ENCODE measurements around the gene ORAI2. TPM values are rescaled to one million over a fixed set of nuclear protein-coding genes. Genes with fewer than 3 reads are reported as not detected.
"Not testable (repeated sequence)": the region's sequence is repeated elsewhere in the genome, so short reads cannot be mapped to it uniquely, and the experiment has no call there.

ORAI2 gene
- total RNA-seq, 2 donors from 2014 or later, result 37.8 to 42.2 TPM

- Mint-ChIP-seq H3K36me3 (ENCODE audit: insufficient read depth in 2 of 2) (no peaks in the 10 kb centered on the region), H3K27me3 (ENCODE audit: low read depth) (no peaks in the 10 kb centered on the region), H3K4me1 (ENCODE audit: low read depth) (peaks cover 13% of the 10 kb centered on the region), H3K27ac (no peak overlapping the region), H3K4me3 (no peak overlapping the region), H3K9me3 (no peaks in the 10 kb centered on the region)
- ATAC-seq (replicated peaks in 1 of 2) (no peak), DNase-seq (no peak)
Observed at GRCh38 chr7:102469351-102469971, 36.1 kb downstream of the ORAI2 start.

- H3K4me3 Mint-ChIP-seq, result no peak overlapping the region
- H3K9me3 Mint-ChIP-seq, result no peaks in the 10 kb centered on the region
- ATAC-seq (replicated peaks in 1 of 2) (no peak), DNase-seq (no peak)
- H3K27me3 Mint-ChIP-seq (ENCODE audit: low read depth), result no peaks in the 10 kb centered on the region
- peaks cover 13% of the 10 kb centered on the region for H3K4me1 Mint-ChIP-seq (ENCODE audit: low read depth)
- H3K36me3 Mint-ChIP-seq (ENCODE audit: insufficient read depth in 2 of 2), result no peaks in the 10 kb centered on the region
- no peak overlapping the region for H3K27ac Mint-ChIP-seq
Observed at GRCh38 chr7:102469972-102470825, 36.8 kb downstream of the ORAI2 start.

GRCh38 chr7:102471791-102472125, 38.4 kb downstream of the ORAI2 start:
- Mint-ChIP-seq H3K27me3 (ENCODE audit: low read depth) (no peaks in the 10 kb centered on the region), H3K36me3 (ENCODE audit: insufficient read depth in 2 of 2) (no peaks in the 10 kb centered on the region), H3K4me1 (ENCODE audit: low read depth) (peaks cover 2% of the 10 kb centered on the region), H3K9me3 (no peaks in the 10 kb centered on the region), H3K27ac (no peak overlapping the region), H3K4me3 (no peak overlapping the region)
- ATAC-seq (replicated peaks in 1 of 2) (no peak), DNase-seq (peak in 1 of 2 donors; percentile 0)

GRCh38 chr7:102472126-102473041, 39.0 kb downstream of the ORAI2 start:
- H3K36me3 Mint-ChIP-seq (ENCODE audit: insufficient read depth in 2 of 2), result no peaks in the 10 kb centered on the region
- no peaks in the 10 kb centered on the region for H3K4me1 Mint-ChIP-seq (ENCODE audit: low read depth)
- H3K27ac Mint-ChIP-seq, result no peak overlapping the region
- H3K27me3 Mint-ChIP-seq (ENCODE audit: low read depth), result no peaks in the 10 kb centered on the region
- DNase-seq, result no peak
- no peaks in the 10 kb centered on the region for H3K9me3 Mint-ChIP-seq
- no peak for ATAC-seq (replicated peaks in 1 of 2)
- no peak overlapping the region for H3K4me3 Mint-ChIP-seq

- Mint-ChIP-seq H3K9me3 (no peaks in the 10 kb centered on the region), H3K27me3 (ENCODE audit: low read depth) (no peaks in the 10 kb centered on the region), H3K36me3 (ENCODE audit: insufficient read depth in 2 of 2) (no peaks in the 10 kb centered on the region), H3K4me1 (ENCODE audit: low read depth) (no peaks in the 10 kb centered on the region), H3K27ac (no peak overlapping the region), H3K4me3 (no peak overlapping the region)
- DNase-seq (no peak), ATAC-seq (replicated peaks in 1 of 2) (no peak)
Observed at GRCh38 chr7:102473271-102473991, 40.1 kb downstream of the ORAI2 start.

GRCh38 chr7:102474116-102474515, 40.7 kb downstream of the ORAI2 start:
- H3K27me3 Mint-ChIP-seq (ENCODE audit: low read depth); H3K4me3 Mint-ChIP-seq; H3K36me3 Mint-ChIP-seq (ENCODE audit: insufficient read depth in 2 of 2); H3K4me1 Mint-ChIP-seq (ENCODE audit: low read depth); ATAC-seq (replicated peaks in 1 of 2); H3K9me3 Mint-ChIP-seq; DNase-seq; H3K27ac Mint-ChIP-seq: not testable (repeated sequence)

- not testable (repeated sequence) for DNase-seq; H3K9me3 Mint-ChIP-seq; ATAC-seq (replicated peaks in 1 of 2); H3K4me1 Mint-ChIP-seq (ENCODE audit: low read depth); H3K27me3 Mint-ChIP-seq (ENCODE audit: low read depth); H3K27ac Mint-ChIP-seq; H3K4me3 Mint-ChIP-seq; H3K36me3 Mint-ChIP-seq (ENCODE audit: insufficient read depth in 2 of 2)
Observed at GRCh38 chr7:102474736-102475435, 41.5 kb downstream of the ORAI2 start.

- Mint-ChIP-seq H3K4me3 (peak within 1 kb of the TSS; percentile 82 to 87), H3K27ac (peak within 1 kb of the TSS; percentile 60)
- H3K9me3 Mint-ChIP-seq; H3K36me3 Mint-ChIP-seq (ENCODE audit: insufficient read depth in 2 of 2); H3K27me3 Mint-ChIP-seq (ENCODE audit: low read depth); H3K4me1 Mint-ChIP-seq (ENCODE audit: low read depth): not testable (repeated sequence)
- DNase-seq, result peak; percentile 80 to 93
- peak; percentile 91 to 92 for ATAC-seq (replicated peaks in 1 of 2)
Observed at GRCh38 chr7:102478314-102479208, 45.2 kb downstream of the ORAI2 start, which contains the start of gene POLR2J. POLR2J (minus strand) TSS chr7:102478922; CDS start chr7:102478860, 62 bp downstream.

- H3K27me3 Mint-ChIP-seq (ENCODE audit: low read depth); H3K4me1 Mint-ChIP-seq (ENCODE audit: low read depth); H3K9me3 Mint-ChIP-seq; DNase-seq; H3K36me3 Mint-ChIP-seq (ENCODE audit: insufficient read depth in 2 of 2); H3K27ac Mint-ChIP-seq; H3K4me3 Mint-ChIP-seq: not testable (repeated sequence)
- peak; percentile 41 to 55 for ATAC-seq (replicated peaks in 1 of 2)
Observed at GRCh38 chr7:102479209-102479584, 45.8 kb downstream of the ORAI2 start.

GRCh38 chr7:102479982-102480637, 46.7 kb downstream of the ORAI2 start:
- H3K27ac Mint-ChIP-seq; H3K4me1 Mint-ChIP-seq (ENCODE audit: low read depth): not testable (repeated sequence)

GRCh38 chr7:102481962-102482361, 48.6 kb downstream of the ORAI2 start:
- not testable (repeated sequence) for DNase-seq; H3K4me1 Mint-ChIP-seq (ENCODE audit: low read depth); H3K27me3 Mint-ChIP-seq (ENCODE audit: low read depth); ATAC-seq (replicated peaks in 1 of 2); H3K27ac Mint-ChIP-seq; H3K9me3 Mint-ChIP-seq; H3K36me3 Mint-ChIP-seq (ENCODE audit: insufficient read depth in 2 of 2); H3K4me3 Mint-ChIP-seq

More at GRCh38 chr7:102479982-102480637, 46.7 kb downstream of the ORAI2 start:
- not testable (repeated sequence) for H3K36me3 Mint-ChIP-seq (ENCODE audit: insufficient read depth in 2 of 2); ATAC-seq (replicated peaks in 1 of 2); H3K9me3 Mint-ChIP-seq; H3K27me3 Mint-ChIP-seq (ENCODE audit: low read depth)
- H3K4me3 Mint-ChIP-seq, result peak overlapping the region; percentile 6 to 37
- DNase-seq, result peak; percentile 34 to 49
